H1 (cell line): ENCODE data around the gene EXOC6.

Experiments
- CTCF ChIP-seq, 3 experiments: IDR thresholded peaks; 1 replicate in 2 of 3; 2 replicates in 1 of 3; pipeline versions ENCODE4 v1.5.1 to v1.6.1; 2011; ENCODE audit warnings: low read length in 3 of 3, mild to moderate bottlenecking in 3 of 3, inconsistent platforms in 2 of 3, low read depth in 1 of 3, moderate library complexity in 1 of 3; ENCODE audit not compliant: insufficient read depth in 1 of 3; ENCODE audit errors: control extremely low read depth in 1 of 3
- EZH2 ChIP-seq: fragments of 200-600 bp; sonication (generic); IDR thresholded peaks from 2 replicates; pipeline ENCODE4 v1.7.1; 2012; ENCODE audit warnings: low read depth, mild to moderate bottlenecking, moderate library complexity, low read length, inconsistent platforms; ENCODE audit not compliant: severe bottlenecking
- GTF2F1 ChIP-seq: IDR thresholded peaks from 2 replicates; pipeline ENCODE4 v1.6.1; 2012; ENCODE audit warnings: low read depth, low read length, improper control_type of control experiment, borderline replicate concordance
- JUND ChIP-seq: IDR thresholded peaks from 2 replicates; pipeline ENCODE4 v1.6.1; 2011; ENCODE audit warnings: mild to moderate bottlenecking, improper control_type of control experiment, low read length
- MAX ChIP-seq: IDR thresholded peaks from 2 replicates; pipeline ENCODE4 v1.6.1; 2012; ENCODE audit warnings: inconsistent platforms
- POLR2A ChIP-seq, 2 experiments: IDR thresholded peaks; 1 replicate in 1 of 2; 2 replicates in 1 of 2; pipeline ENCODE4 v1.6.1; 2011; ENCODE audit warnings: low read depth in 2 of 2, low read length in 2 of 2, mild to moderate bottlenecking in 2 of 2; ENCODE audit errors: control extremely low read depth in 1 of 2
- RNF2 ChIP-seq: fragments of 200-900, 300-1000 bp; sonication (generic); IDR thresholded peaks from 2 replicates; pipeline ENCODE4 v1.7.1; 2016; ENCODE audit warnings: borderline replicate concordance, low read depth, mild to moderate bottlenecking, antibody characterized with exemption, low read length; ENCODE audit not compliant: poor library complexity, severe bottlenecking; ENCODE audit errors: missing control alignments
- TEAD4 ChIP-seq: IDR thresholded peaks from 2 replicates; pipeline ENCODE4 v1.6.1; 2012; ENCODE audit warnings: low read depth, low read length, inconsistent platforms, mixed read lengths

- no peak for TF ChIP-seq CTCF (IDR thresholded peaks at IDR 0.05; ENCODE audit: control extremely low read depth in 1 of 3, insufficient read depth in 1 of 3, low read depth in 1 of 3, low read length in 3 of 3)
- no peak for TF ChIP-seq GTF2F1
- TF ChIP-seq EZH2, result no peak
- TF ChIP-seq POLR2A (IDR thresholded peaks at IDR 0.05; ENCODE audit: control extremely low read depth in 1 of 2, low read depth in 2 of 2, low read length in 2 of 2), result no peak
- no peak for TF ChIP-seq RNF2
- TF ChIP-seq MAX, result no peak
- TF ChIP-seq TEAD4, result no peak
- TF ChIP-seq JUND, result no peak
These were observed 14.0 kb upstream of the EXOC6 start for GRCh38 chr10:92834331-92834730.
